Measurements from ENCODE around the gene TSPAN13.

The TSPAN13 gene

GRCh38 chr7:16794986-16795385, 41.4 kb downstream of the TSPAN13 start:
- no peaks in the 10 kb centered on the region for H3K4me1 ChIP-seq (ENCODE audit: insufficient read depth, poor library complexity, severe bottlenecking)
- no peak for ATAC-seq (ENCODE audit: low read depth)
- no peak for DNase-seq (ENCODE audit: low spot score)
- no peaks in the 10 kb centered on the region for H3K9me3 ChIP-seq (ENCODE audit: severe bottlenecking)
- H3K27ac ChIP-seq (ENCODE audit: poor library complexity, severe bottlenecking) = no peak overlapping the region
- no peak overlapping the region for H3K4me3 ChIP-seq (ENCODE audit: severe bottlenecking)
- H3K27me3 ChIP-seq (ENCODE audit: insufficient read depth, poor library complexity, severe bottlenecking) = no peaks in the 10 kb centered on the region
- no peak for TF ChIP-seq CTCF (IDR thresholded peaks at IDR 0.05; ENCODE audit: poor library complexity, severe bottlenecking)
- H3K36me3 ChIP-seq (ENCODE audit: low read depth) = peaks cover 66% of the 10 kb centered on the region

- no peak overlapping the region for H3K27ac ChIP-seq (ENCODE audit: poor library complexity, severe bottlenecking)
- no peak for ATAC-seq (ENCODE audit: low read depth)
These were observed 42.1 kb downstream of the TSPAN13 start for GRCh38 chr7:16795624-16796023.

GRCh38 chr7:16801111-16801542, 47.6 kb downstream of the TSPAN13 start:
- Histone ChIP-seq H3K4me1 (ENCODE audit: insufficient read depth, poor library complexity, severe bottlenecking) (peaks cover 25% of the 10 kb centered on the region), H3K9me3 (ENCODE audit: severe bottlenecking) (no peaks in the 10 kb centered on the region), H3K27me3 (ENCODE audit: insufficient read depth, poor library complexity, severe bottlenecking) (no peaks in the 10 kb centered on the region), H3K36me3 (ENCODE audit: low read depth) (peaks cover 58% of the 10 kb centered on the region), H3K27ac (ENCODE audit: poor library complexity, severe bottlenecking) (peak overlapping the region; percentile 17), H3K4me3 (ENCODE audit: severe bottlenecking) (no peak overlapping the region)
- TF ChIP-seq CTCF (IDR thresholded peaks at IDR 0.05; ENCODE audit: poor library complexity, severe bottlenecking) = peak; percentile 91
- ATAC-seq (ENCODE audit: low read depth) (peak; percentile 50), DNase-seq (ENCODE audit: low spot score) (no peak)

More at GRCh38 chr7:16795624-16796023, 42.1 kb downstream of the TSPAN13 start:
- DNase-seq (ENCODE audit: low spot score) = no peak
- no peak for TF ChIP-seq CTCF (IDR thresholded peaks at IDR 0.05; ENCODE audit: poor library complexity, severe bottlenecking)
- Histone ChIP-seq H3K36me3 (ENCODE audit: low read depth) (peaks cover 73% of the 10 kb centered on the region), H3K27me3 (ENCODE audit: insufficient read depth, poor library complexity, severe bottlenecking) (no peaks in the 10 kb centered on the region), H3K9me3 (ENCODE audit: severe bottlenecking) (no peaks in the 10 kb centered on the region), H3K4me1 (ENCODE audit: insufficient read depth, poor library complexity, severe bottlenecking) (peaks cover 3% of the 10 kb centered on the region), H3K4me3 (ENCODE audit: severe bottlenecking) (no peak overlapping the region)

- no peak for TF ChIP-seq CTCF (IDR thresholded peaks at IDR 0.05; ENCODE audit: poor library complexity, severe bottlenecking)
- H3K36me3 ChIP-seq (ENCODE audit: low read depth) = peaks cover 54% of the 10 kb centered on the region
- peaks cover 25% of the 10 kb centered on the region for H3K4me1 ChIP-seq (ENCODE audit: insufficient read depth, poor library complexity, severe bottlenecking)
- H3K4me3 ChIP-seq (ENCODE audit: severe bottlenecking) = no peak overlapping the region
- peak overlapping the region; percentile 5 for H3K27ac ChIP-seq (ENCODE audit: poor library complexity, severe bottlenecking)
- no peaks in the 10 kb centered on the region for H3K27me3 ChIP-seq (ENCODE audit: insufficient read depth, poor library complexity, severe bottlenecking)
- DNase-seq (ENCODE audit: low spot score) (no peak), ATAC-seq (ENCODE audit: low read depth) (no peak)
- H3K9me3 ChIP-seq (ENCODE audit: severe bottlenecking) = no peaks in the 10 kb centered on the region
These were observed 48.0 kb downstream of the TSPAN13 start for GRCh38 chr7:16801579-16801978.

GRCh38 chr7:16803125-16803524, 49.6 kb downstream of the TSPAN13 start:
- ATAC-seq (ENCODE audit: low read depth) (no peak), DNase-seq (ENCODE audit: low spot score) (no peak)
- Histone ChIP-seq H3K36me3 (ENCODE audit: low read depth) (peaks cover 38% of the 10 kb centered on the region), H3K27ac (ENCODE audit: poor library complexity, severe bottlenecking) (peak overlapping the region; percentile 80), H3K4me3 (ENCODE audit: severe bottlenecking) (peak overlapping the region; percentile 32), H3K27me3 (ENCODE audit: insufficient read depth, poor library complexity, severe bottlenecking) (no peaks in the 10 kb centered on the region), H3K4me1 (ENCODE audit: insufficient read depth, poor library complexity, severe bottlenecking) (peaks cover 25% of the 10 kb centered on the region), H3K9me3 (ENCODE audit: severe bottlenecking) (no peaks in the 10 kb centered on the region)
- no peak for TF ChIP-seq CTCF (IDR thresholded peaks at IDR 0.05; ENCODE audit: poor library complexity, severe bottlenecking)
